ENCODE measurements around the gene TEX2. TPM values are rescaled to one million over a fixed set of nuclear protein-coding genes. Genes with fewer than 3 reads are reported as not detected.
"Not testable (repeated sequence)": the region's sequence is repeated elsewhere in the genome, so short reads cannot be mapped to it uniquely, and the experiment has no call there.

TEX2 gene
- polyA plus RNA-seq, 3 donors, result 12.2 to 18.9 (median 12.5) TPM

DNA sequence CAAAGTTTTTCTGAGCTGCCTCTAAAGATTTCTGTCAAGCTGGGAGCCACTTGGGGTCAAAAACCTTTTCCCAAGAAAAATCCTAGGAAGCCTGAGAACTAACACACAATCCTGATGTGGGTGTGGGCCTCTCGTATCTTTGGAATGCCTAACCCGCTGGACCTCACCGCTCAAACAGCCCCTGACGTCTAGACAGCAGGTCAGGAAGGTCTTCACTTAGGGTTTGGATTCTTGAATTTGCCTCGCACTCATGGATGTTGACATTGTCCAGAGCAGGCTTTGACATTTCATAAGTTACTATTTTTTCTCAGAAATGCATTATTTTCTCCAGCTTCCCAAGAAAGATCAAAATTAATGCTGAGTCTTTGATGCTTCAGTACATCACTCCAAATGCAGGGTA lies 18.9 kb downstream of the TEX2 start:
- H3K27ac ChIP-seq (ENCODE audit: low read depth, low read length), result no peak overlapping the region
- WGBS, 3 donors, result 75 to 83% (median 78%) methylated on average over 5 of the region's 5 CpGs

DNA sequence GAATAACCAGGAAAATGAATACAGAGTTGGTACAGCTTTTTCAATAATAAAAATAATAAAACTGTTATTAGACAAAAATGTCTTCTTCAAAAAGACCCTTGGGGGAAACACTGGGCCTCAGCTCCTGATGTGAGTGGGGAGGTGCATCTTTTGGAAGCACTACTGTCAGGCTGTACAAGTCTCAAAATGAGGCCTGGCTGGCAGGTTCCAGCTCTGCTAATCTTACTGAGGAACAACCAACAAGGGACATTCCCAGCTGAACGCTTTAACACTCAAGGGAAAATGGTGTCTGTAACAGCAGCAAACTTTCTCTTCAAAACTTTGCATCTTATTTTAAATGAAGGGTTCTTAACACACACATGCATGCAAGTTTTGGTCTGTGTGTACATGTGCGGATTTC lies 19.7 kb downstream of the TEX2 start:
- no peak overlapping the region for H3K27ac ChIP-seq (ENCODE audit: low read depth, low read length)
- WGBS, 3 donors, result 88 to 93% (median 93%) methylated on average over 2 of the region's 2 CpGs

DNA sequence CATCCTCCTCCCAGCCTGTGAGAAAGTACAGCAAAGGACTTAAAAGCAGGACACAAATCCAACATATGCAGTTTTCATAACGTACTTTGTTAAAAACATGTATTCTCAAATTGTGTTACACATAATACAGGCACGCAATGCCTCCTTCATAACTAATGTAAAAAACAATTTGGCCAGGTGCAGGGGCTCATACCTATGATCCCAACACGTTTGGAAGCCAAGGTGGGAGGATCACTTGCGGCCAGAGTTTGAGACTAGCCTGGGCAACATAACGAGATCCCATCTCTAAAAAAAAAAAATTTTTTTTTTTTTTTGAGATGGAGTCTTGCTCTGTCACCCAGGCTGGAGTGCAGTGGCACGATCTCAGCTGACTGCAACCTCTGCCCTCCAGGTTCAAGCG lies 20.4 kb downstream of the TEX2 start:
- 90 to 97% (median 96%) methylated on average over 7 of the region's 7 CpGs for WGBS, 3 donors
- no peak overlapping the region for H3K27ac ChIP-seq (ENCODE audit: low read depth, low read length)

DNA sequence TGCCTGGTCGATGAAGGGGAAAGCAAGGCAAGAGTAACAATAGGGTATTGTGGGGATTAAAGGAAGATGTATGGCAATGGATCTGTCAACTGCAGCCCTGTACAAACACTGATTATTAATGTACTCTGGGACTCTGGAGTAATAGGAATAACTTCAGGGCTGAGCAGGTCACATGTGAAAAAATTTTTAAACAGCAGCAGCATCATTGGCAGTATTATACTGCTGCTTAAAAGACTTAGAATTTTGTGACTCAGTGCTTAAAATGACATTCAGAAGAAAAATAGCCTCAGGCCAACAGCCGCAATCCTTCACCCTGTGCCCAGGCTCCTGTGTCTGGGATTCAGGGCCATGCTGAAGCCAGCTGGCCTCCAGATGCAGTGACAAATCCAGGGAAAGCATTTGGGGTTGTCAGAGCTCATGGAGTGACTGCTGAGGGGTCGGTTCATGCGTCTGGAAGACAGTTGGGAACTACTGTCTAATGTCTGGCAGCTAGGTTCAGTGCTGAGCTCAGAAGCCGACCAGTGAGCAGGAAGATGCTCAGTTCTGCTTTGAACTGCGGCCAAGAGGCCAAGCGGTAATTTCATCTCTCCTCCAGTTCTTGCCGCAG lies 22.2 kb downstream of the TEX2 start:
- no peak overlapping the region for H3K27ac ChIP-seq (ENCODE audit: low read depth, low read length)
- 18 to 32% (median 26%) methylated on average over 8 of the region's 8 CpGs for WGBS, 3 donors

DNA sequence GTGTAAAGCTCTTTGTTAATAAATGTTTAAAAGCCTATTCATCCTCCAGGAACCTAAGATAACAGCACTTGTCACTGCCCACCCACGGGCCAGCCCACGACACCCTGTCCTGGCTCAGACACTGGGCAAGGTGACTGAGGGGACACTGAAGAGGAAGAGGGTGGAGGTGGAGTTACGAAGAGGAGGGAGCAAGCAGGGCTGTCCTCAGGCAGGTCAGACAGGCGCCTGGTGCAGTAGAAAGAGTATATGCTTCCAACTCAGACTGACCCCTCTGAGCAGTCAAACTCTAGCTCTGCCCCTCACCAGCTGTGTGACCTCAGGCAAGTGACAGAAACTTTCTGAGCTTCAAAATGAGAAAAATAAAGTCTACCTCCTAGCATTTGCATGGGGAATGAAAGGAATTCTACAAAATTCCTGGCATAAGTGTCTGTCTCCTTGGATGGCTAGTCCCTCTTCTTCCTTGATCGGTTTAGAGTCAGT lies 22.8 kb downstream of the TEX2 start:
- H3K27ac ChIP-seq (ENCODE audit: low read depth, low read length), result no peak overlapping the region
- 18 to 57% (median 51%) methylated on average over 5 of the region's 5 CpGs for WGBS, 3 donors

DNA sequence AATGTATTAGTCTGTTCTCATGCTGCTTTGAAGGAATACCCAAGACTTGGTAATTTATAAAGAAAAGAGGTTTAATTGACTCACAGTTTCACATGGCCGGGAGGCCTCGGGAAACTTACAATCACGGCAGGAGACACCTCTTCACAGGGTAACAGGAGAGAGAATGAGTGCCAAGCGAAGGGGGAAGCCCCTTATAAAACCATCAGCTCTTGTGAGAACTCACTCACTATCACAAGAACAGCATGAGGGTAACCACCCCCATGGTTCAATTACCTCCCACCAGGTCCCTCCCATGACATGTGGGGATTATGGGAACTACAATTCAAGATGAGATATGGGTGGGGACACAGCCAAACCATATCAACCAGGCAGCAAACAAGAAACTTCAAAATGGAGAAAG lies 24.6 kb downstream of the TEX2 start:
- 90 to 96% (median 91%) methylated on average over 4 of the region's 4 CpGs for WGBS, 3 donors
- not testable (repeated sequence) for H3K27ac ChIP-seq (ENCODE audit: low read depth, low read length)

DNA sequence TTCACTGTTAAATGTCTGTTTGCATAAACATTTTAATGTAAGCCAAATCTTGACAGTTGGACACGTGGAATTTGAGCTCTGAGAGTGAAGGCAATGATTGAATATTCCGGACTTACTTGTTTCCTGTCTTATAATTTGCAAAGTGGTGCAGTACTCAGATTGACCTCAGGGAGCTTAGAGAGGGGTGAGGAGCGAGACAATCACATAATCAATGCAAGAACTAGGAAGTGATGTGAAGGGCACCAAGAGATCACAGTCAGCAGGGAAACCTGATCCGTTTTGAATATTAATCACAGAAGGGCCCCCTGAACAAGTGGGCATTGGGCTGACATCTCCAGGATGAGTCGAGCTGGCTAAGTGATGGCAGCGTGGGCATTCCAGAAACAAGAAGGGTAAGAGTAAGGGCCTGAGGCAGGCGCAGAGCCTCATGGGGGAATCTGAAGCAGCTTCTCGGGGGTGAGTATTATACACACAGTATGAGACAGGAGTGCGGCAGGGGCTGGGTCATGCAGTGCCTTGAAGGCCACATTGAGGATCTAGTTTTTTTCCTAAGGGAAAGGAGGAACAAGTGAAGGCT lies 26.1 kb downstream of the TEX2 start:
- 65 to 88% (median 80%) methylated on average over 9 of the region's 9 CpGs for WGBS, 3 donors
- no peak overlapping the region for H3K27ac ChIP-seq (ENCODE audit: low read depth, low read length)

DNA sequence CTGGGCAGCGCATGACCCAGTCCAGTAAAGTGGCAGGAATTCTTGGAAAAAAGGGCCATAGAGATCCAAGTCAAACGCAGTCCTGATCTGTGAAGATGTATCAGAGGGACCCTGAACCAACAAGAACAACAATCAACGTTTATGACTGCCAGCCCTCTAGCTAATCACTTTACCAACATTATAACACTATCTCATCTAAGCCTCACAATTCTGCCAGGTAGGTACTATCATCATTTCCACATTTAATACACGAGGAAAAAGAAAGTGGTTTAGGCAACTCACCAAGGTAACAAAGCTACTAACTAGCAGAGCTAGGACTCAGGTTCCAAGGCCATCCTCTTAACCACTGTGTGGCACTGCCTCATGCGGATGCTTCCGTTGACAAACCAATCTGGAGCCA lies 28.1 kb downstream of the TEX2 start:
- 67 to 90% (median 88%) methylated on average over 6 of the region's 6 CpGs for WGBS, 3 donors

DNA sequence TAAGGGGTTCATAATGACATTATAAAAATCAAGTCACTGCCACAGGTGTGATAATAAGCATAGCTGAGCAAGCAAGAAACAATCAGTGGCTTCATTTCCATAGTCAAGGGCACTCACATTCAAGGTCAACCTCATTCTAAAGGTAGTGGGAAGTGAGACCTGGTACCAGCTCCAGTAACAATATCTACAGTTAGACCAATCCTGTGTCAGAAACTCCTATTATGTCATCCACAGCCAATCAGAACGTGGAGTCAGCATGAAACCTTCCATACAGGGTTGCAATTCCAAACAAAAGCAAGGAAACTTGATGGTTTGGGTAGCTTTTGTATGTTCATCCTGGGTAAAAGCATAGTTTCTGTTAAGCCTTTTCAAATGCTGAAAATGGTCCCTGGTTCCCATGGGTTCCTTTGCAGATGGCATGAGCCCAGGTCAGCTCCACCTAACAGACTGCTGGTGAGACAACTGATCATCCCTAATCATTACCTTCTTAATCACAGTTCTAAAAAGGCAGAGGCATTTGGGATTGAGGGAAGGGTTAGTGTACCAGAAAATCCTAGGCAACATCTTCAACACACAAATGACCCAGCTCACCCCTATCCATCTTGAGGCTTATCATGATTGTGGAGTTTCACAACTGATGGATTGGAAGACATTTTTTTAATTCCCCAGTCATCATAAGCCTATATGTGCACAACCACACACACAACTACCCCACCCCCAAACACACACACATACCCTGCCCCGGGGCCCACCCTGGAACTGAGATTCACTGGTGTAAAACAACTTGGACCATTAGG lies 30.4 kb downstream of the TEX2 start:
- 91 to 98% (median 95%) methylated on average over 2 of the region's 2 CpGs for WGBS, 3 donors
- H3K27ac ChIP-seq (ENCODE audit: low read depth, low read length), result no peak overlapping the region

More for the DNA sequence above, 28.1 kb downstream of the TEX2 start:
- H3K27ac ChIP-seq (ENCODE audit: low read depth, low read length), result no peak overlapping the region

DNA sequence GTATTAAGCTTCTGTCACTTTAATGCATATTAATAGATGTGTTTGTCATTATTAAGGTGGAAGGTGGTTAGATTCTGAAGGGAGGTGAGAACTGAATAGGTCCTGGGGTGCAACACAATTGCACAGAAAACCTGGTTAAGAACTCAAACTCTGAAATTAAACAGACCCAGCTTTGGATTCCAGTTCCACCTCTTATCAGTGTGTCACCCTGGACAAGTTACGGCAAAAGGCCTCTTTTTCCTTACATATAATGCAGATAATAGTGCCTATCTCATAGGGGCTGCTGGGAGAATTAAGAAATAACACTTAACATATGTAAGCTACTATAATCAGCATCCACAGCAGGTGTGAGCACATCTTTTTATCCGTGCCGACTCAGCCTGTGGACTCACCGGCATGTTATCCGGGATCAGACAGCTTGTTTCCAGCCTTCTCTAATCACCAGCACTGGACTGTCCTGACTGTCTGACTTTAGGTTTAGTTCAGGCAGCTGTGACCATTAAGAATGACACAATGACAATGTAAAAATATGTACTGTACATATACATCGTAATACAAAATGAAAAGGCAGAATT lies 31.4 kb downstream of the TEX2 start:
- 45 to 95% (median 93%) methylated on average over 6 of the region's 6 CpGs for WGBS, 3 donors
- no peak overlapping the region for H3K27ac ChIP-seq (ENCODE audit: low read depth, low read length)

DNA sequence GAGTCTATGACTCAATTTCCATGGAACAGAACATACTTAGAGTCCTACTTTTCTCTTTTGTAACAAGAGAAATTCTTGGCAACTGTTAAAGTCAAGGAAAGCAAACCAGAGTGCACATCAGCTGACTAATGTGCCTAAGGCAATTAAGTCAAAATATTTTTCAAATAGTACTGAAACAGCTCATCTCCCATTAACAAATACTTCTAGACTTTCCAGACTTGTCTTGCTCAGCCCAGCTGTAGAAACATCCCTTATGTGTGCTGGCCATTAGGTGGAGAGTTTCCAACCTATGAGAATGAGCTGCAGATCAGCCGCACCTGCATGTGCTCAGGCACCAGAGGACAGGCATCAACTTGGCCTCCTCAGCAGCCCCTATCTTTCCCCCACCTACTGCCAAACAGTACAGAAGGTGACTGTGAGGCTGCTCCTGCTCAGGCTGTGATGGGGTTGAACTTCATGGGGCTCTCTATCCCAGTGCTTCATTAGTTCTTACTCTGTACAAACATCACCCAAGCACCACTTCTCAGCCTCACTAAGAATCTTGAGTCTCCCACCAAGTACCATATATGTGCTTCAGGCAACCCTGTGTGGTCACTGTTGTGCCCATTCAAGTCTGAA lies 32.2 kb downstream of the TEX2 start:
- H3K27ac ChIP-seq (ENCODE audit: low read depth, low read length), result no peak overlapping the region
- 61 to 79% (median 79%) methylated on average over 1 of the region's 1 CpG for WGBS, 3 donors

DNA sequence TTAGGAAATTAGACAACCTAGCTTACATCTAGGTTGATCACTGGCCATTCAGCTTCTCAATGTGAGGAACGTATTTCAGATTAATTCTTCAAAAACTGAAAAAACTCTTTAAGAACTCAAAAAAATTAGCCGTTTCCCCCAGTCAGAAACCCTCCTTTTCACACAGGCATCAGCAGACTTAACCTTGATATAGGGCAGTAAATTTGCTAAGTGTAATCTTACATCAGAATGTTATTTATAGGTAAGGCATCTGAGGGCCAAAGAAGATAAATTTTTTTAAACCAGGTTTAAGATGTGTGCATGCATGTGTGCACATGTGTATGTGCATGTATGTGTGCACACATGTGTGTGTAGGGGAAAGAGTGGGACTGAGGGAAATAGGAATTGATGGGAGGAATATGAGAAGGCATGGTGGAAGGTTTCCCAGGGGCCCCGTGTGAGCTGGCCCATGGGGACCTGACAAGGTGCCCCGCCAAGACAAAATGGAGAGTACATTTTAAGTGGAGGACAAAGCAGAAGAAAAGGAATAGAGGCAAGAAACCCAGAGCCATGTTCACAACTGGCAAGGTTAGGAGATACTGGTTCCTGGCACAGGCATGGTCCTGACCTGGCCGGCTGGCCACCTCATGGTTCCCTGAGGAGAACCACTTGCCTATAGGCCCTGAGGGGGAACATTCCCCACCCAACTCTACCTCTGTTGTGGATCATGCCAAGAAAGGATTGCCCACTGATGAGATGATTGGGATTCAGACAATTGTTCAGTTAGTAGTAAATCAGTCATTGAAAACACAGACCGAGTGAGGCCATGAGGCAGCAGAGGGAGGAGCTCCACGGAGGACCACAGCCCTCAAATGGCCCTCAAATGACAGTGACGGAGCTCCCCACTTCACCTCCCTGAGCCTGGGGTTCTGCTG lies 33.0 kb downstream of the TEX2 start:
- 74 to 86% (median 80%) methylated on average over 8 of the region's 8 CpGs for WGBS, 3 donors
- H3K27ac ChIP-seq (ENCODE audit: low read depth, low read length), result no peak overlapping the region

DNA sequence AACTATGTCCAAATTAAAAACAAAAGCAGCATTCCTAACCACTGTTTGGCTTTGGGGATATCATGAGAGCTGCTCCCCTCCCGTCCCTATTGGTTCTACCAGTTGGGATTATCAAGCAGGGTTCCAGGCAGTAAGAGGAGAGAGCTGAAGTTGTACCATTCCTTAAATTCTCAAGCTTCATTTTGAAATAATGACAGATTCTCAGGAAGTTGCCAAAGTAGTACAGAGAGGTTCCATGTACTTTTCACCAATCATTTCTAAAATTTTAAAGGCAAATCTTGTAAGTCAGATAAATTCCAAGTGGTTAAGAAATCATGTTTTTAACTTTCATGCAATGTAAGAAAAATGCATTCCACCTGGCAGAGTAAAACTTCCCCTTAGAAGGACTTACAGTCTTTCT lies 36.9 kb downstream of the TEX2 start:
- H3K27ac ChIP-seq (ENCODE audit: low read depth, low read length), result no peak overlapping the region
- WGBS, 3 donors, result 79 to 100% (median 84%) methylated on average over 1 of the region's 1 CpG

DNA sequence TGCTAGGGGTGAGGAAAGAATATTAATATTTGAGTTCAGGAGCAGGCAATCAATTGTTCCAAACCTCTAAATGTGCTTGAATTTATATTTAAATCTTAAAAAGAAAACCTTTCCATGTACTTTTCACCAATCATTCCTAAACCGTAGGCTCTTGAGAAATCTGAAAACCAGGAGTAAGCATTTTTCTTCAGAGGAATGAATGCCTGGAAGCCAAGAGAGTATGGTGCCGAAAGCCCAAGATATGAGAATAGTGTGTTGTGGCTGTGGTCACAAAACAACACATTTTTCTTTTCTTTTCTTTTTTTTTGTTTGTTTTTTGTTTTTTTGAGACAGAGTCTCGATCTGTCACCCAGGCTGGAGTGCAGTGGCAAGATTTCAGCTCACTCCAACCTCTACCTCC lies 37.6 kb downstream of the TEX2 start:
- WGBS, 3 donors, result 89 to 93% (median 89%) methylated on average over 3 of the region's 3 CpGs
- H3K27ac ChIP-seq (ENCODE audit: low read depth, low read length), result no peak overlapping the region

DNA sequence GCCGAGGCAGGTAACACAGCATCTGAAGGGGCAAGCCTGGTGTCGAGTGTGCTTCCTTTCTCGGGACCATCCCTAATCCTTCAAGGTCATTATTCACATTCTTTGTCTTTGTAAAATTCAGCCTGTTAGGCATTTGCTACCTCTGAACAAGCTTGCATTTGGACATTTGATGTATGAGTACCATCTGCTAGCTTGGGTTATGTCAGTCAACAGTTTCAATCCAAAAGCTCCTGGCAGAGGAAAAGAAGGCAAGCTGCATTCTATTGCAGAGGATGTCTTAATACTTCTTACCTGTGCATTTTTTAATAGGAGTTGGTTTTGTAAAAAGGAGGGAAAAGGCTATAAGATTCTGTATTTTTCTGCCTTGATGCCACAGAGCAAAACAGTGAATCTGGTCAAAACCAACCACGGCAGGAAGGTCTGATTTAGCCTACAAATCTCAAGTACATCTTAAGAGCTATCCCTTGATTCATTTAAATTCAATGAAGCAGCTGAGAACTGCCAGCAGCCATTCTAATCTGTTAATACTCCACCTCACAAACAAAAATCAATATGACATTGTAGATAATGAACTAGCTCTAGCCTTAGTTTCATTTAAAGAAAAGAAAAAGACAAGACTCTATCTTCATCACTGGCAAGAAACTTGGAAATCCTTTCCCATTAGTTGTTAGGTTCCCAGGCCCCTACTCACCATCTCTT lies 39.0 kb downstream of the TEX2 start:
- no peak overlapping the region for H3K27ac ChIP-seq (ENCODE audit: low read depth, low read length)
- 36 to 88% (median 87%) methylated on average over 4 of the region's 4 CpGs for WGBS, 3 donors

DNA sequence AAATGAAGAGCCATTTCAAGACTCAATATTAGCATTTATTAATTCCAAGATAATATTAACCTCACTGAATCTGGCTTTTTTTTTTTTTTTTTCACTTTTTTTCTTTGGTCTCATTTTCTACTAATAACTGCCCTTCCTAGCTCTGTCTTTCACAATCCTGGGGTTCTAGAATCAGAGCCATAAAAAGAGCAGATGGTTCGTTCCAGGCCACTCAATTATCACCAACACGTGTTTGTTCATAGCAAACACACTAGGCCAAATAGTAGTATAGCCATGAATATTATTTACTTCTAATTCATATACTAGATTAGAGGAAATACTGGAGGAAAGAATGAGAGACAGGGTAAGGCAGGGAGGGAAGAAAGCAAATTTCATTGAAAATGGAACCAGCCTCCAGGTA lies 39.8 kb downstream of the TEX2 start:
- H3K27ac ChIP-seq (ENCODE audit: low read depth, low read length), result no peak overlapping the region
- WGBS, 3 donors, result 43 to 92% (median 83%) methylated on average over 2 of the region's 2 CpGs

DNA sequence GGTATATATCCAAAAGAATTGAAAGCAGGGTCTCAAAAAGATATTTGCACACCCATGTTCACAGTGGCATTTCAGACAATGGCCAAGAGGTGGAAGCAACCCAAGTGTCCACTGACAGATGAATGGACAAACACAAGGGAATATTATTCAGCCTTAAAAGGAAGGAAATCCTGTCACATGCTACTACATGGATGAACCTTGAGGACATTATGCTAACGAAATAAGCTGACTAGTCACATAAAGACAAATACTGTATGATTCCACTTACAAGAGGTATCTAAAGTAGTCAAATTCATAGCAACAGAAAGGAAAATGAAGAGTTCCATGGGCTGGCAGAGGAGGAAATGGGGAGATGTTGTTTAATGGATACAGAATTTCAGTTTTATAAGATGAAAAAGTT lies 41.4 kb downstream of the TEX2 start:
- H3K27ac ChIP-seq (ENCODE audit: low read depth, low read length), result no peak overlapping the region

More for the DNA sequence above, 41.4 kb downstream of the TEX2 start:
- 54 to 84% (median 59%) methylated on average over 1 of the region's 1 CpG for WGBS, 3 donors

All from adipose tissue (tissue), 3 donors.